VCaP (cell line): Measurements from ENCODE around the gene ARHGAP24.

Source experiments
- H3K27ac ChIP-seq: fragments of 450-650 bp; 2 replicates; pipeline ENCODE4 v1.5.1; 2017
- TF ChIP-seq, protein P1 (sequence below): fragments of 450-650 bp; conservative IDR thresholded peaks from 2 replicates; pipeline ENCODE4 v1.5.1; 2017; ENCODE audit warnings: mild to moderate bottlenecking, moderate library complexity

ARHGAP24 gene

DNA sequence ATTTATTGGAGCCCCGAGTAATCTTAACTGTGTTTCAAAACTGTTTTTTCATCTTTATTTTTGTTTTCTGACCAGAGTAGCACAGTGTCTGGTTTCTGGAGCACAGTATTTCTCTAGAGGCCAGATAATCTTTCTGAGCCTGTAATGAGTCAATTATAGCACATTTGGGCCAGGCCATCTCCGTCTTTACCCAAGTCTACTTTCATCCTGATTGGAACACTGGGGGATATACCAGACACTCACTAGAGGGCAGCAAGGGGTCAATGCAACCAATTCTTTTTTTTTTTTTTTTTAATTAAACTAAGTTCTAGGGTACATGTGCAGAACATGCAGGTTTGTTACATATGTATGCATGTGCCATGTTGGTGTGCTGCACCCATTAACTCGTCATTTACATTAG is 282.0 kb downstream of the ARHGAP24 start:
- TF ChIP-seq, protein P1, sequence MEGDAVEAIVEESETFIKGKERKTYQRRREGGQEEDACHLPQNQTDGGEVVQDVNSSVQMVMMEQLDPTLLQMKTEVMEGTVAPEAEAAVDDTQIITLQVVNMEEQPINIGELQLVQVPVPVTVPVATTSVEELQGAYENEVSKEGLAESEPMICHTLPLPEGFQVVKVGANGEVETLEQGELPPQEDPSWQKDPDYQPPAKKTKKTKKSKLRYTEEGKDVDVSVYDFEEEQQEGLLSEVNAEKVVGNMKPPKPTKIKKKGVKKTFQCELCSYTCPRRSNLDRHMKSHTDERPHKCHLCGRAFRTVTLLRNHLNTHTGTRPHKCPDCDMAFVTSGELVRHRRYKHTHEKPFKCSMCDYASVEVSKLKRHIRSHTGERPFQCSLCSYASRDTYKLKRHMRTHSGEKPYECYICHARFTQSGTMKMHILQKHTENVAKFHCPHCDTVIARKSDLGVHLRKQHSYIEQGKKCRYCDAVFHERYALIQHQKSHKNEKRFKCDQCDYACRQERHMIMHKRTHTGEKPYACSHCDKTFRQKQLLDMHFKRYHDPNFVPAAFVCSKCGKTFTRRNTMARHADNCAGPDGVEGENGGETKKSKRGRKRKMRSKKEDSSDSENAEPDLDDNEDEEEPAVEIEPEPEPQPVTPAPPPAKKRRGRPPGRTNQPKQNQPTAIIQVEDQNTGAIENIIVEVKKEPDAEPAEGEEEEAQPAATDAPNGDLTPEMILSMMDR, result peak; percentile 76
- no peak overlapping the region for H3K27ac ChIP-seq

DNA sequence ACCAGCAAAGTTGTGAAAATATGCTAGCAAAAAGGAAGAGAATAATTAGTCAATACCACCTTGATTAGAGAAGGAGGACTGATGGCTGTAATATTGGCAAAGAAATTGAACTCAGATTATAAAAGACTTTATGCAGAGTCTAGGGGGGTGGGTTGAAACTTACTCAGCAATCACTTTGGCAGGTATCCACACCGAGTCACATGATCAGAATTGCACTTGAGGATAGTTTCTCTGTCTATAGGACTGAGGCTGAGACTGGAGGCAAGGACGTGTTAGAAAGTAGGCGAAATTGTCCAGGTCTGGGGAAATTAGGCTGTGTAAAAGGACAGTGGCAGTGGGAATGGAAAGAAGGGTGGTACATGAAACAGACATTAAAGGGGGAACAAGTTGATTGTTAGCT is 284.4 kb downstream of the ARHGAP24 start:
- TF ChIP-seq, protein P1, result no peak
- H3K27ac ChIP-seq, result no peak overlapping the region

DNA sequence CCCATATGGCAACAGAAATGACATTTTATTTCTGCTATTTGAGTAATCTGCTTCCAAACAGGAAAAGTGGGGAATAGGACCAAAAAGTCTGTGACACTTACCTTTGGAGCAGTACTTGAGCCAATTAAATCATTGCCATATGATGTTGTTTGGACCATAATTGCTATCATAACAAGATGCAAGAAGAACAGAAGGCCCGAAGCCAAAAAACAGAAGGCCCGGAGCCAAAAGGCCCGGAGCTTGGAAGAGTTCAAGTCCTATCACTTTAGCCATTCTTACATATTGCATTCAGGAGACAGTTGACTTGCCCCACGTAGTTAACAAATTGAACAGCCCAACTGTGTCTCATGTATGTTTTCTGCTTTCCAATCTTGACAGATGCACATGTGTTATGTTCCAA is 285.6 kb downstream of the ARHGAP24 start:
- H3K27ac ChIP-seq, result no peak overlapping the region
- TF ChIP-seq, protein P1, result no peak

DNA sequence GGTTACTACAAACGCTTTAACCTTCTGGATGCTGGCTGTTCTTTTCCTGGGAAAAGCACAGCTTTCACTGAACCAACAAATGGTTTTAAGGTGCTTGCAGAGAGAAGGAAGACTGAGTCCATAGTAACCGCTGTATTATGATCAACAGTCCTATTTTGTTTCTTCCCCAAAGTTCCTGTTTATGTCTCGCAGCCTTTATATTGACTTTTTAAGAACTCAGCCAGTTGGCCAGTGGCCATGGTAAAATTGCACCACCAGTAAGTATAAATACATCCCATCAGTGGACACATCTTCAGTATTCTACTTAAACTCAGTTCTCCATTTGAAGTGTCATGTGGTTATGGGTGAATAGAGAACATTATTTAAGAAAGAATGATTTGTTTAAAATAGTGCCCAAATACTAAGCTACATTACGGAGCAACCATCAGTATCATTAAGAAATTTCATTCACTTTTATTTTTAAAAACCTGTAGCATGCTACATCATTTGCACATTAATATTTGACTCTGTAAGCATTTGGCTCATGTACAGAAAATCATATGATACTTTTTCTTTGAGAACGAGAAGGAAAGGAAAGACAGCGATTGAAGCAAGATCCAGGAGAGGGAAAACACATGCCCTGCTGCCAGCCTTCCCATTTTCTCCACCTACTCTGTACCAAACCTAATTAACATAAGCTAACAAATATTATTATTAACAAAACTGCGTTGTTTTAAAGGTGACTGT is 287.0 kb downstream of the ARHGAP24 start:
- H3K27ac ChIP-seq, result no peak overlapping the region
- TF ChIP-seq, protein P1, result no peak

DNA sequence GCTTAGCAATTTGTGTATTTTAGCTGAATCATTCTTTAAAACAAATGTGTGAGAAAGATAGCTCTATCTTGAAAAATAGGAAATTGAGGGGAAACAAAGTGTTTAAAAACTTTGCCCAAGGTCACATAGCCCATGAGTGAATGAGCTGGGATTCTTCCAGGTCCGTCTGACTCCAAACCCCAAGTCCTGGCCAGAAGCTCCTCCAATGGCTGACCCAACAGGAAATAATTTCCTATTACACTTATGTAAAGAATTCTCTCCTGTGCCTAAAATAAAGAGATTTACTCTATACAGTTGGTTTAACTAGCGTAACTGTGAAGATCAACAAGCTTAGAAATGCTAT is 287.6 kb downstream of the ARHGAP24 start:
- no peak overlapping the region for H3K27ac ChIP-seq
- TF ChIP-seq, protein P1, result no peak

DNA sequence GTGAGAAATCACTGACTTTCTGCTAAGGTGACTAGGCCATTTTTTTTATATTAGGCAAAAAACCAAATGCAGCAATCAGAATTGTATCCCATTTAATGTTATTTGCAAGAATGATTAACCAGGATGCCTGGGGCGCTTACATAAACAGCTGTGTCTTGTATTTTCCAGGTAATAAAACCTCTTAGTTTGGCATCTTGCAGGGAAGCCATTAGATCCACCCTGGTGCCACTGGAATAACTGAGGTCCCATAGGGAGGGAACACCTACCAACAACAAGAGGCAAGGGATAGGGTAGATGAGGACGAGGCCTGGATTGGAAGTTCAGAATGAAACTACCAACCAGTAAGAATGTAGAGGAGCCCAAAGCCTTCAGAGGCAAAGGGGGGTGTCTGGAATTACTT is 288.3 kb downstream of the ARHGAP24 start:
- no peak overlapping the region for H3K27ac ChIP-seq
- TF ChIP-seq, protein P1, result no peak

DNA sequence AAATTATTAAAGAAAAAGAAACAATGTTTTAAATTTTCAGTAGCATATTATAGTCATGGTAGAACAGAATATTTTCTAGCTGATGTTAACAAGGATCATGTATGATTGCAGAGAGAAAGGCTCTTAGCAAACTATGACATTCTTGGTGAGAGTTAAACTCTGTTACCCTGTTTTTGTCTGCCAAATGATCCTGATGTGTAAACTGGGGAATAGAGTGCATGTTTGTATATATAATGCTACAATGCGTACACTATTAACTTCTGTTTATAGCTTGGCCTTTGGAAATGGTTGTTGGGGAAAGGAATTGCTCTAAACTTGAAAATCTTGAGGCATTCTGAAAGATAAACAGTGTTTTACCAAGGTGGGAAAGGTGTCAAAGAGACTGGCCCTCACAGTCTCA is 292.7 kb downstream of the ARHGAP24 start:
- H3K27ac ChIP-seq, result no peak overlapping the region
- TF ChIP-seq, protein P1, result no peak
